ENCODE results near the gene BBS1.
"Not testable (repeated sequence)": the region's sequence is repeated elsewhere in the genome, so short reads cannot be mapped to it uniquely, and the experiment has no call there.

BBS1 gene

GRCh38 chr11:66582565-66583147 lies 72.2 kb downstream of the BBS1 start:
- DNase-seq = not testable (repeated sequence)
